Hair follicle dermal papilla cell (primary cell): Measurements from ENCODE around the gene CBR1. TPM values are rescaled to one million over a fixed set of nuclear protein-coding genes. Genes with fewer than 3 reads are reported as not detected.

ENCODE experiments used
- small RNA-seq: library from RNA; depleted of rRNA; stranded (forward); fragments of <200 nt; gene quantifications from one replicate; pipeline ENCODE3, GENCODE V24; 2012
- total RNA-seq: library from RNA; depleted of rRNA; stranded (reverse); fragments of >200 nt; gene quantifications from 2 replicates; pipeline ENCODE4 v1.2.3, GENCODE V29; 2012

The CBR1 gene
- 99.3 and 135 TPM in 2 replicates for total RNA-seq

DNA sequence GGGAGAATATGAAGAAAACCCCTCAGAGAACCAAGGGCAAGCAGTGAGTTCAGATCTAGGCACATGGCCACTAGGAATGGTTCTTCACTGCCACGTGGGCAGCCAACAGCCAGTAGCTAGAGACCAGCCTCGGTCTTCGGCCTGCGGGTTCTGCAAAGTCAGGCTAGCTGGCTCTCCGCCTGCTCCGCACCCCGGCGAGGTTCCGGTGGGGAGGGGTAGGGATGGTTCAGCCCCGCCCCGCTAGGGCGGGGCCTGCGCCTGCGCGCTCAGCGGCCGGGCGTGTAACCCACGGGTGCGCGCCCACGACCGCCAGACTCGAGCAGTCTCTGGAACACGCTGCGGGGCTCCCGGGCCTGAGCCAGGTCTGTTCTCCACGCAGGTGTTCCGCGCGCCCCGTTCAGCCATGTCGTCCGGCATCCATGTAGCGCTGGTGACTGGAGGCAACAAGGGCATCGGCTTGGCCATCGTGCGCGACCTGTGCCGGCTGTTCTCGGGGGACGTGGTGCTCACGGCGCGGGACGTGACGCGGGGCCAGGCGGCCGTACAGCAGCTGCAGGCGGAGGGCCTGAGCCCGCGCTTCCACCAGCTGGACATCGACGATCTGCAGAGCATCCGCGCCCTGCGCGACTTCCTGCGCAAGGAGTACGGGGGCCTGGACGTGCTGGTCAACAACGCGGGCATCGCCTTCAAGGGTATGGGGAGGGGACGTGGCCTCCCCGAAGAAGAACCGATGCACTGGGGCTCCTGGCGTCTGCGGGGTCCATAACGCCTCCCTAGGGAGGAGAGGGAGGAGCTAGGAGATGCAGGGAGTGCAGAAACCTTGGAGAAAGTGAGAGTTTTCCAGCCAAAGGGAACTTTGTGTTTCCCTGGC, at the start of gene CBR1:
TSS of gene CBR1 (plus strand) at position 312 of the 871 bp plus-strand sequence. CDS start at position 404, 92 bp downstream.

DNA sequence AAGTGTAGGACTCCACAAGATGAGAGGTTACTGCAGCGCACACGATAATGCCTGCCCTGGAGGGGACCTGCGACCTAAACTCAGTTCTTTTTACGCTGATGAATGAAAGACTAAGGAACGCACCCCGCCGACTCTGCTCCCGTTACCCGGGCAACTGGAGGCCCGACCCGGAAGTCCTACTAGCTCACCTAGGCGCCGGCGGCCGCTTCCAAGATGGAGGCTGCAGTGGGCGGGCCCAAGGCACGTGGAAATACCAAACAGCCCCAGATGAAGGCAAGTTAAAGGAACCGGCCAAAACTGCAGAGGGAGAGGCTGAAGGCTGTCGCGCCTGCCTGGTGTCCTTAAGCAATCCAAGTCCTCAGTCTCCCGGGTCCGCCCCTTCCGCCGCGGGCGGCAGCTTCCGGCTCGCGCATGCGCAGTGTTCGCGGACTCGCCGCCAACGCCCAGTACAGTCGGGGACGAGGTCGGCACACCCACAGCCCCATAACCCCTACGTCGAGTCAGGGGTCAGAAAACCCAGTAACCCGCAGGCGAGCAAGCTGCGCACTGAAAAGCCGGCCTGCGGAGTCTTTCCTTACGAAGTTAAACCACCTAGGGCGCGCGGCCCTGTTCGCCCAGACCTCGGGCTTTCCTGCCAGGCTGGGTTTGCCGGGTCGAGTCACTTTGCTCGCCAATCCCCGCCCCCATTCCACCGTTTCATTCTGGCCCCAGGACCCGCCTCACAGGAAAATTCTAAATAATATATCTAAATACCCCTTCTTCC, 9.5 kb upstream of the CBR1 start, which contains the start of gene SETD4:
TSS of gene SETD4 (minus strand) at position 368 of the 763 bp plus-strand sequence. CDS start 1,638 bp downstream, outside the sequence.

Small RNA genes lying within 50 kb of the gene (small RNA-seq; reads per million reads assigned to genes)
- gene RNU6-992P: not detected

Other genes starting within 250 kb of the CBR1 start
- 17.8 and 19.6 TPM in 2 replicates for gene SETD4, start 9.5 kb upstream of the CBR1 start, total RNA-seq
- gene CBR3, start 65.1 kb downstream of the CBR1 start, total RNA-seq: 14.4 and 15.1 TPM in 2 replicates
- gene DOP1B, start 86.8 kb downstream of the CBR1 start, total RNA-seq: 16.5 and 17.0 TPM in 2 replicates